SK-N-SH (cell line): ENCODE measurements around the gene GSK3B. TPM values are rescaled to one million over a fixed set of nuclear protein-coding genes. Genes with fewer than 3 reads are reported as not detected.

Experiments
- CTCF ChIA-PET: fragments of 300-600, 350-600 bp; formaldehyde crosslinking; extraction: SDS; loops from one replicate; lab custom pipeline; 2021; lab: Yijun Ruan, JAX
- POLR2A ChIA-PET: fragments of 350-600 bp; sonication (Branson Sonifier 250); formaldehyde crosslinking; extraction: SDS; loops from one replicate; lab custom pipeline; 2020; ENCODE audit warnings: antibody characterized with exemption, inconsistent platforms; lab: Yijun Ruan, JAX
- DNase-seq: peaks from one replicate; pipeline ENCODE4 v3.0.0; 2012
- H2AFZ ChIP-seq: fragments of 200-600 bp; sonication (generic); 2 replicates; pipeline ENCODE4 v1.8.1; 2016; ENCODE audit warnings: antibody characterized with exemption, mild to moderate bottlenecking, low read depth
- H3F3A ChIP-seq: fragments of 200-600 bp; sonication (generic); replicated peaks from 2 replicates; pipeline ENCODE3; 2016; ENCODE audit warnings: antibody characterized with exemption, mild to moderate bottlenecking; ENCODE audit not compliant: insufficient read depth
- H3K27ac ChIP-seq, 2 experiments: fragments of 200-500 bp in 1 of 2; fragments of 200-600 bp in 1 of 2; sonication (Bioruptor generic) in 1 of 2; sonication (generic), shearing (Covaris generic) in 1 of 2; 2 replicates each; pipeline versions ENCODE4 v1.5.1 to v1.6.1; 2014 to 2016; ENCODE audit warnings: low read depth in 2 of 2, inconsistent platforms in 1 of 2, low read length in 1 of 2, mild to moderate bottlenecking in 1 of 2, mixed read lengths in 1 of 2
- H3K27me3 ChIP-seq: fragments of 200-600 bp; sonication (generic), shearing (Covaris generic); 2 replicates; pipeline ENCODE4 v1.6.1; 2016; ENCODE audit warnings: mixed run types; ENCODE audit not compliant: insufficient read depth
- H3K36me3 ChIP-seq, 2 experiments: fragments of 200-500 bp in 1 of 2; fragments of 200-600 bp in 1 of 2; sonication (Bioruptor generic) in 1 of 2; sonication (generic) in 1 of 2; replicated peaks in 1 of 2; 2 replicates each; pipeline versions ENCODE3 to v1.5.1; 2014 to 2016; ENCODE audit warnings: low read length in 1 of 2, mild to moderate bottlenecking in 1 of 2; ENCODE audit not compliant: insufficient read depth in 2 of 2, control insufficient read depth in 1 of 2
- H3K4me1 ChIP-seq, 2 experiments: fragments of 200-500 bp in 1 of 2; fragments of 200-600 bp in 1 of 2; sonication (Bioruptor generic) in 1 of 2; sonication (generic), shearing (Covaris generic) in 1 of 2; 2 replicates each; pipeline versions ENCODE4 v1.5.1 to v1.6.1; 2014 to 2016; ENCODE audit warnings: low read depth in 1 of 2, low read length in 1 of 2, mixed run types in 1 of 2; ENCODE audit not compliant: insufficient read depth in 2 of 2, control insufficient read depth in 1 of 2
- H3K4me2 ChIP-seq: fragments of 200-600 bp; sonication (generic), shearing (Covaris generic); 2 replicates; pipeline ENCODE4 v1.6.1; 2017; ENCODE audit warnings: mixed run types
- H3K4me3 ChIP-seq, 2 experiments: fragments of 200-500 bp in 1 of 2; fragments of 200-600 bp in 1 of 2; sonication (Bioruptor generic) in 1 of 2; sonication (generic), shearing (Covaris generic) in 1 of 2; 2 replicates each; pipeline versions ENCODE4 v1.5.1 to v1.8.1; 2014 to 2016; ENCODE audit warnings: low read depth in 2 of 2, inconsistent platforms in 1 of 2, low read length in 1 of 2, mild to moderate bottlenecking in 1 of 2, mixed read lengths in 1 of 2, moderate library complexity in 1 of 2
- H3K79me2 ChIP-seq: fragments of 200-600 bp; sonication (generic); 2 replicates; pipeline ENCODE4 v1.8.1; 2017; ENCODE audit warnings: mild to moderate bottlenecking; ENCODE audit not compliant: insufficient read depth
- H3K9ac ChIP-seq: fragments of 200-600 bp; sonication (generic); 2 replicates; pipeline ENCODE4 v1.6.1; 2017; ENCODE audit warnings: mixed run types
- H3K9me2 ChIP-seq: fragments of 200-600 bp; sonication (generic); 2 replicates; pipeline ENCODE4 v1.6.1; 2017; ENCODE audit warnings: mixed run types
- H3K9me3 ChIP-seq: fragments of 200-600 bp; sonication (generic); 2 replicates; pipeline ENCODE4 v1.6.1; 2017; ENCODE audit warnings: mixed run types, mild to moderate bottlenecking, moderate library complexity
- H4K20me1 ChIP-seq: fragments of 200-600 bp; sonication (generic); 2 replicates; pipeline ENCODE4 v1.6.1; 2017; ENCODE audit warnings: mild to moderate bottlenecking, mixed run types; ENCODE audit not compliant: insufficient read depth
- CHD2 ChIP-seq: fragments of 150-350 bp; IDR thresholded peaks from 2 replicates; pipeline ENCODE4 v1.6.1; 2018; ENCODE audit warnings: low read length; ENCODE audit not compliant: partially characterized antibody
- EZH2phosphoT487 ChIP-seq: fragments of 200-600 bp; sonication (generic); IDR thresholded peaks from 2 replicates; pipeline ENCODE4 v1.6.1; 2017; ENCODE audit warnings: low read depth, mixed run types, mild to moderate bottlenecking, antibody characterized with exemption, moderate library complexity, borderline replicate concordance
- FOSL2 ChIP-seq: IDR thresholded peaks from 2 replicates; pipeline ENCODE4 v1.4.0; 2012; ENCODE audit warnings: low read depth, mild to moderate bottlenecking, moderate library complexity, borderline replicate concordance
- FOXM1 ChIP-seq: IDR thresholded peaks from 2 replicates; pipeline ENCODE4 v1.4.0; 2012; ENCODE audit warnings: low read depth, mild to moderate bottlenecking
- GATA2 ChIP-seq: sonication (generic); formaldehyde crosslinking; IDR thresholded peaks from 2 replicates; pipeline ENCODE4 v1.5.0; 2020; ENCODE audit warnings: mild to moderate bottlenecking, missing genetic modification reagents
- MEF2A ChIP-seq: IDR thresholded peaks from 2 replicates; pipeline ENCODE4 v1.4.0; 2012; ENCODE audit warnings: low read depth, borderline replicate concordance
- NRF1 ChIP-seq: IDR thresholded peaks from 2 replicates; pipeline ENCODE4 v1.6.1; 2012; ENCODE audit warnings: low read depth, mild to moderate bottlenecking, low read length
- TAF1 ChIP-seq: IDR thresholded peaks from 2 replicates; pipeline ENCODE4 v1.6.1; 2012; ENCODE audit warnings: low read depth, mild to moderate bottlenecking, low read length, moderate library complexity, borderline replicate concordance
- TEAD4 ChIP-seq: IDR thresholded peaks from 2 replicates; pipeline ENCODE4 v1.4.0; 2012; ENCODE audit warnings: mild to moderate bottlenecking, borderline replicate concordance; ENCODE audit not compliant: insufficient read depth
- YY1 ChIP-seq: IDR thresholded peaks from 2 replicates; pipeline ENCODE4 v1.4.0; 2012; ENCODE audit warnings: low read depth, mild to moderate bottlenecking
- WGBS: methylation state at CpG from one replicate; pipeline ENCODE4 v1.1.6; 2017; ENCODE audit warnings: low lambda C conversion rate; 5-methylcytosine and 5-hydroxymethylcytosine counted together
- polyA plus RNA-seq, 3 experiments: library from polyadenylated mRNA; depleted of rRNA; stranded (reverse); fragments of >200 nt; gene quantifications; 2 replicates each; pipeline ENCODE4 v1.2.3, GENCODE V29; 2012
- TF ChIP-seq, protein P1 (sequence below): IDR thresholded peaks from 2 replicates; pipeline ENCODE4 v1.4.0; 2012; ENCODE audit warnings: low read depth, borderline replicate concordance
- TF ChIP-seq, protein P2 (sequence below): IDR thresholded peaks from 2 replicates; pipeline ENCODE4 v1.4.0; 2012; ENCODE audit warnings: low read depth, borderline replicate concordance

The GSK3B gene
- polyA plus RNA-seq, 1 of the 3 experiments (the other 2 are of a cell fraction), result 15.9 TPM

DNA sequence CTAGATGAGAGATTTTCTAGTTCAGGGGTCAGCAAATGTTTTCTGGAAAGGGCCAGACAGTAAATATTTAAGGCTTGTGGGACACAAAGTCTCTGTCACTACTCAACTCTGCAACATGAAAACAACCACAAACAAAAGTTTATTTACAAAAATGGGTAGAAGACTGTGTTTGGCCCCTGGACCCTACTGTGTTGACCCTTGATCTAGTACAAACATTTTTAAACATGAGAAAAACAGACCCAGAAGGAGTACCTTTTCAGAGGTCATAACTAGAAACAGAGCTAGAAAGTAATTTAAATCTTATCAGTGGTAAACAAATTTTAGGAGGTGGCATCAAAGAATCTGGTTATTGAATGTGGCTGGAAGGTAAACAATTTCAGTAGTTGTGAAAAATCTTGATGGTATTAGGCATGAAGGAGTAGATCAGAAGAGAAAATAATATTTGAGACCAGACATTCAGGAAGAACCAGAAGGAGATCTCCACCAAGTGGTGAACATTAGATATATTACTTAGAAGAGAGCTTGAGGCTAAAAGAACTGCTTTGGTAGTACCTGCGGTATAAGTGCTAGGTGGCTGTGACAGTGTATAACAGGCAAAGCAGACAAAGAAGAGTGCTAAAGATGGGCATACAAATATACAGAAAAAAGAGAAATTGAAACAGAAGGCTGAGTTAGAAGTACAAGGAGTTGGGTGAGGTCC lies 210.6 kb downstream of the GSK3B start:
- 92% methylated on average over 1 of the region's 1 CpG for WGBS
- CTCF ChIA-PET, result interaction anchor here (1.2 to 1.8 kb wide), 2 partner anchors 8 to 24 kb away, joined by 4 to 10 read pairs; no protein-coding TSS in a partner anchor

GRCh38 chr3:119880966-119881365 lies 213.3 kb downstream of the GSK3B start:
- WGBS, result 97% methylated on average over 1 of the region's 1 CpG
- Histone ChIP-seq H3K4me1 (no peaks in the 10 kb centered on the region), H2AFZ (no peak overlapping the region), H3K9me3 (no peaks in the 10 kb centered on the region), H3K9ac (no peak overlapping the region), H3K9me2 (no peaks in the 10 kb centered on the region), H4K20me1 (peaks cover 3% of the 10 kb centered on the region; the same call in 1 of the 2 replicates), H3K27ac (no peak overlapping the region), H3K27me3 (no peaks in the 10 kb centered on the region), H3K4me3 (no peak overlapping the region), H3K79me2 (peaks cover 12% of the 10 kb centered on the region), H3K36me3 (peaks cover 34 to 35% of the 10 kb centered on the region in 2 experiments), H3F3A (peaks cover 1% of the 10 kb centered on the region), H3K4me2 (no peak overlapping the region)
- DNase-seq, result no peak
- TF ChIP-seq FOSL2, result no peak
- TF ChIP-seq NRF1, result no peak
- TF ChIP-seq CHD2, result no peak
- TF ChIP-seq TEAD4, result no peak
- TF ChIP-seq GATA2, result no peak
- TF ChIP-seq EZH2phosphoT487, result no peak
- no peak for TF ChIP-seq MEF2A
- TF ChIP-seq YY1, result no peak
- TF ChIP-seq, protein P1, sequence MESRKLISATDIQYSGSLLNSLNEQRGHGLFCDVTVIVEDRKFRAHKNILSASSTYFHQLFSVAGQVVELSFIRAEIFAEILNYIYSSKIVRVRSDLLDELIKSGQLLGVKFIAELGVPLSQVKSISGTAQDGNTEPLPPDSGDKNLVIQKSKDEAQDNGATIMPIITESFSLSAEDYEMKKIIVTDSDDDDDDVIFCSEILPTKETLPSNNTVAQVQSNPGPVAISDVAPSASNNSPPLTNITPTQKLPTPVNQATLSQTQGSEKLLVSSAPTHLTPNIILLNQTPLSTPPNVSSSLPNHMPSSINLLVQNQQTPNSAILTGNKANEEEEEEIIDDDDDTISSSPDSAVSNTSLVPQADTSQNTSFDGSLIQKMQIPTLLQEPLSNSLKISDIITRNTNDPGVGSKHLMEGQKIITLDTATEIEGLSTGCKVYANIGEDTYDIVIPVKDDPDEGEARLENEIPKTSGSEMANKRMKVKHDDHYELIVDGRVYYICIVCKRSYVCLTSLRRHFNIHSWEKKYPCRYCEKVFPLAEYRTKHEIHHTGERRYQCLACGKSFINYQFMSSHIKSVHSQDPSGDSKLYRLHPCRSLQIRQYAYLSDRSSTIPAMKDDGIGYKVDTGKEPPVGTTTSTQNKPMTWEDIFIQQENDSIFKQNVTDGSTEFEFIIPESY, result no peak
- TF ChIP-seq TAF1, result no peak
- TF ChIP-seq, protein P2, sequence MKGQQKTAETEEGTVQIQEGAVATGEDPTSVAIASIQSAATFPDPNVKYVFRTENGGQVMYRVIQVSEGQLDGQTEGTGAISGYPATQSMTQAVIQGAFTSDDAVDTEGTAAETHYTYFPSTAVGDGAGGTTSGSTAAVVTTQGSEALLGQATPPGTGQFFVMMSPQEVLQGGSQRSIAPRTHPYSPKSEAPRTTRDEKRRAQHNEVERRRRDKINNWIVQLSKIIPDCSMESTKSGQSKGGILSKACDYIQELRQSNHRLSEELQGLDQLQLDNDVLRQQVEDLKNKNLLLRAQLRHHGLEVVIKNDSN, result no peak
- CTCF ChIA-PET, result interaction anchor here (2.2 kb wide), 1 partner anchor 11 kb away, joined by 15 read pairs; no protein-coding TSS in a partner anchor
- POLR2A ChIA-PET, result no interaction called here

More for the DNA sequence above, 210.6 kb downstream of the GSK3B start:
- Histone ChIP-seq H3K9me2 (no peaks in the 10 kb centered on the region), H3K4me3 (no peak overlapping the region), H3K27me3 (no peaks in the 10 kb centered on the region), H3K79me2 (peaks cover 24% of the 10 kb centered on the region), H3K27ac (no peak overlapping the region), H3K4me1 (no peaks in the 10 kb centered on the region), H4K20me1 (peaks cover 3% of the 10 kb centered on the region; the same call in 1 of the 2 replicates), H3K36me3 (peaks cover 18 to 48% of the 10 kb centered on the region in 2 experiments), H3K4me2 (no peak overlapping the region), H3K9ac (no peak overlapping the region), H3F3A (no peaks in the 10 kb centered on the region), H2AFZ (no peak overlapping the region), H3K9me3 (no peaks in the 10 kb centered on the region)
- POLR2A ChIA-PET, result no interaction called here
- no peak for TF ChIP-seq FOXM1
- DNase-seq, result no peak
